ENCODE results near the gene SPN. TPM values are rescaled to one million over a fixed set of nuclear protein-coding genes. Genes with fewer than 3 reads are reported as not detected.
"Not testable (repeated sequence)": the region's sequence is repeated elsewhere in the genome, so short reads cannot be mapped to it uniquely, and the experiment has no call there.

Gene SPN
- total RNA-seq, 2 donors from 2014 or later, result 137 to 173 TPM

- H3K9me3 Mint-ChIP-seq; H3K27me3 Mint-ChIP-seq; H3K36me3 Mint-ChIP-seq (ENCODE audit: low read depth); H3K4me3 Mint-ChIP-seq; H3K27ac Mint-ChIP-seq; H3K4me1 Mint-ChIP-seq; ATAC-seq (replicated peaks): not testable (repeated sequence)
Measured at GRCh38 chr16:29638751-29639150, 24.3 kb upstream of the SPN start.

GRCh38 chr16:29641561-29641960, 21.5 kb upstream of the SPN start:
- Mint-ChIP-seq H3K27ac (peak overlapping the region; percentile 83), H3K4me1 (peaks cover 22% of the 10 kb centered on the region), H3K27me3 (no peaks in the 10 kb centered on the region), H3K4me3 (peak overlapping the region; percentile 59), H3K36me3 (ENCODE audit: low read depth) (no peaks in the 10 kb centered on the region), H3K9me3 (no peaks in the 10 kb centered on the region)
- ATAC-seq (replicated peaks), result peak; percentile 63

- Mint-ChIP-seq H3K4me3 (no peak overlapping the region), H3K9me3 (no peaks in the 10 kb centered on the region)
- no peak for ATAC-seq (replicated peaks)
Measured at GRCh38 chr16:29643596-29643995, 19.5 kb upstream of the SPN start.

GRCh38 chr16:29644338-29644857, 18.6 kb upstream of the SPN start:
- Mint-ChIP-seq H3K9me3 (no peaks in the 10 kb centered on the region), H3K27ac (no peak overlapping the region), H3K4me3 (no peak overlapping the region), H3K4me1 (peaks cover 22% of the 10 kb centered on the region), H3K27me3 (no peaks in the 10 kb centered on the region), H3K36me3 (ENCODE audit: low read depth) (no peaks in the 10 kb centered on the region)
- peak; percentile 19 for ATAC-seq (replicated peaks)

More at GRCh38 chr16:29643596-29643995, 19.5 kb upstream of the SPN start:
- Mint-ChIP-seq H3K4me1 (peaks cover 22% of the 10 kb centered on the region), H3K36me3 (ENCODE audit: low read depth) (no peaks in the 10 kb centered on the region), H3K27ac (peak overlapping the region; percentile 20), H3K27me3 (no peaks in the 10 kb centered on the region)

- Mint-ChIP-seq H3K9me3 (no peaks in the 10 kb centered on the region), H3K36me3 (ENCODE audit: low read depth) (no peaks in the 10 kb centered on the region), H3K4me1 (peaks cover 28% of the 10 kb centered on the region), H3K27ac (peak overlapping the region; percentile 31), H3K4me3 (peak overlapping the region; percentile 40), H3K27me3 (no peaks in the 10 kb centered on the region)
- ATAC-seq (replicated peaks), result peak; percentile 24
Measured at GRCh38 chr16:29644973-29645693, 17.9 kb upstream of the SPN start.

- Mint-ChIP-seq H3K4me1 (peaks cover 28% of the 10 kb centered on the region), H3K36me3 (ENCODE audit: low read depth) (no peaks in the 10 kb centered on the region), H3K27me3 (no peaks in the 10 kb centered on the region), H3K4me3 (peak overlapping the region; percentile 40), H3K9me3 (no peaks in the 10 kb centered on the region), H3K27ac (peak overlapping the region; percentile 31)
- ATAC-seq (replicated peaks), result peak; percentile 78
Measured at GRCh38 chr16:29645694-29646187, 17.3 kb upstream of the SPN start.

- H3K9me3 Mint-ChIP-seq, result no peaks in the 10 kb centered on the region
- no peaks in the 10 kb centered on the region for H3K27me3 Mint-ChIP-seq
- no peak for ATAC-seq (replicated peaks)
- H3K4me1 Mint-ChIP-seq, result peaks cover 22% of the 10 kb centered on the region
- no peak overlapping the region for H3K27ac Mint-ChIP-seq
- no peak overlapping the region for H3K4me3 Mint-ChIP-seq
- no peaks in the 10 kb centered on the region for H3K36me3 Mint-ChIP-seq (ENCODE audit: low read depth)
Measured at GRCh38 chr16:29646947-29647346, 16.1 kb upstream of the SPN start.

GRCh38 chr16:29649588-29650494, 13.2 kb upstream of the SPN start:
- Mint-ChIP-seq H3K4me3 (no peak overlapping the region), H3K4me1 (peaks cover 16% of the 10 kb centered on the region), H3K27me3 (no peaks in the 10 kb centered on the region), H3K27ac (peak overlapping the region; percentile 44), H3K9me3 (no peaks in the 10 kb centered on the region), H3K36me3 (ENCODE audit: low read depth) (no peaks in the 10 kb centered on the region)
- ATAC-seq (replicated peaks), result no peak

GRCh38 chr16:29650771-29651170, 12.3 kb upstream of the SPN start:
- no peaks in the 10 kb centered on the region for H3K36me3 Mint-ChIP-seq (ENCODE audit: low read depth)
- ATAC-seq (replicated peaks), result no peak
- H3K27me3 Mint-ChIP-seq, result no peaks in the 10 kb centered on the region
- H3K27ac Mint-ChIP-seq, result no peak overlapping the region
- H3K4me1 Mint-ChIP-seq, result peaks cover 11% of the 10 kb centered on the region
- no peaks in the 10 kb centered on the region for H3K9me3 Mint-ChIP-seq
- H3K4me3 Mint-ChIP-seq, result no peak overlapping the region

- Mint-ChIP-seq H3K27ac (no peak overlapping the region), H3K27me3 (no peaks in the 10 kb centered on the region), H3K9me3 (no peaks in the 10 kb centered on the region), H3K4me3 (no peak overlapping the region), H3K36me3 (ENCODE audit: low read depth) (no peaks in the 10 kb centered on the region), H3K4me1 (peaks cover 15% of the 10 kb centered on the region)
- no peak for ATAC-seq (replicated peaks)
Measured at GRCh38 chr16:29651774-29652349, 11.2 kb upstream of the SPN start.

GRCh38 chr16:29653471-29653870, 9.6 kb upstream of the SPN start:
- no peak for ATAC-seq (replicated peaks)
- Mint-ChIP-seq H3K4me1 (peaks cover 16% of the 10 kb centered on the region), H3K27ac (no peak overlapping the region), H3K9me3 (no peaks in the 10 kb centered on the region), H3K27me3 (no peaks in the 10 kb centered on the region), H3K36me3 (ENCODE audit: low read depth) (no peaks in the 10 kb centered on the region), H3K4me3 (no peak overlapping the region)

- not testable (repeated sequence) for H3K36me3 Mint-ChIP-seq (ENCODE audit: low read depth); H3K27me3 Mint-ChIP-seq; ATAC-seq (replicated peaks); H3K27ac Mint-ChIP-seq; H3K4me3 Mint-ChIP-seq; H3K9me3 Mint-ChIP-seq
- peaks cover 16% of the 10 kb centered on the region for H3K4me1 Mint-ChIP-seq
Measured at GRCh38 chr16:29653890-29654289, 9.2 kb upstream of the SPN start.

- ATAC-seq (replicated peaks), result no peak
- Mint-ChIP-seq H3K9me3 (no peaks in the 10 kb centered on the region), H3K36me3 (ENCODE audit: low read depth) (no peaks in the 10 kb centered on the region), H3K4me1 (peaks cover 10% of the 10 kb centered on the region), H3K27me3 (no peaks in the 10 kb centered on the region), H3K4me3 (no peak overlapping the region), H3K27ac (no peak overlapping the region)
Measured at GRCh38 chr16:29656688-29657523, 6.1 kb upstream of the SPN start.

GRCh38 chr16:29658705-29659104, 4.3 kb upstream of the SPN start:
- Mint-ChIP-seq H3K27ac (no peak overlapping the region), H3K27me3 (no peaks in the 10 kb centered on the region)

More at GRCh38 chr16:29658705-29659104, 4.3 kb upstream of the SPN start:
- ATAC-seq (replicated peaks), result no peak
- Mint-ChIP-seq H3K4me3 (no peak overlapping the region), H3K9me3 (no peaks in the 10 kb centered on the region), H3K36me3 (ENCODE audit: low read depth) (peaks cover 9% of the 10 kb centered on the region), H3K4me1 (peaks cover 10% of the 10 kb centered on the region)

Measured in activated T-helper 17 cell treated with anti-CD3 and anti-CD28 coated beads, Interleukin-2, amount 50 U/mL, for 72 hours (primary cell).